ENCODE measurements around the gene TMEM35B.

- TF ChIP-seq, protein P1, sequence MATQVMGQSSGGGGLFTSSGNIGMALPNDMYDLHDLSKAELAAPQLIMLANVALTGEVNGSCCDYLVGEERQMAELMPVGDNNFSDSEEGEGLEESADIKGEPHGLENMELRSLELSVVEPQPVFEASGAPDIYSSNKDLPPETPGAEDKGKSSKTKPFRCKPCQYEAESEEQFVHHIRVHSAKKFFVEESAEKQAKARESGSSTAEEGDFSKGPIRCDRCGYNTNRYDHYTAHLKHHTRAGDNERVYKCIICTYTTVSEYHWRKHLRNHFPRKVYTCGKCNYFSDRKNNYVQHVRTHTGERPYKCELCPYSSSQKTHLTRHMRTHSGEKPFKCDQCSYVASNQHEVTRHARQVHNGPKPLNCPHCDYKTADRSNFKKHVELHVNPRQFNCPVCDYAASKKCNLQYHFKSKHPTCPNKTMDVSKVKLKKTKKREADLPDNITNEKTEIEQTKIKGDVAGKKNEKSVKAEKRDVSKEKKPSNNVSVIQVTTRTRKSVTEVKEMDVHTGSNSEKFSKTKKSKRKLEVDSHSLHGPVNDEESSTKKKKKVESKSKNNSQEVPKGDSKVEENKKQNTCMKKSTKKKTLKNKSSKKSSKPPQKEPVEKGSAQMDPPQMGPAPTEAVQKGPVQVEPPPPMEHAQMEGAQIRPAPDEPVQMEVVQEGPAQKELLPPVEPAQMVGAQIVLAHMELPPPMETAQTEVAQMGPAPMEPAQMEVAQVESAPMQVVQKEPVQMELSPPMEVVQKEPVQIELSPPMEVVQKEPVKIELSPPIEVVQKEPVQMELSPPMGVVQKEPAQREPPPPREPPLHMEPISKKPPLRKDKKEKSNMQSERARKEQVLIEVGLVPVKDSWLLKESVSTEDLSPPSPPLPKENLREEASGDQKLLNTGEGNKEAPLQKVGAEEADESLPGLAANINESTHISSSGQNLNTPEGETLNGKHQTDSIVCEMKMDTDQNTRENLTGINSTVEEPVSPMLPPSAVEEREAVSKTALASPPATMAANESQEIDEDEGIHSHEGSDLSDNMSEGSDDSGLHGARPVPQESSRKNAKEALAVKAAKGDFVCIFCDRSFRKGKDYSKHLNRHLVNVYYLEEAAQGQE (IDR thresholded peaks at IDR 0.05; ENCODE audit: insufficient read depth in 1 of 2, low read depth in 2 of 2, low read length in 1 of 2), result no peak
- TF ChIP-seq TCF7L2 (IDR thresholded peaks at IDR 0.05; ENCODE audit: low read depth, low read length), result no peak
- TF ChIP-seq, protein P2, sequence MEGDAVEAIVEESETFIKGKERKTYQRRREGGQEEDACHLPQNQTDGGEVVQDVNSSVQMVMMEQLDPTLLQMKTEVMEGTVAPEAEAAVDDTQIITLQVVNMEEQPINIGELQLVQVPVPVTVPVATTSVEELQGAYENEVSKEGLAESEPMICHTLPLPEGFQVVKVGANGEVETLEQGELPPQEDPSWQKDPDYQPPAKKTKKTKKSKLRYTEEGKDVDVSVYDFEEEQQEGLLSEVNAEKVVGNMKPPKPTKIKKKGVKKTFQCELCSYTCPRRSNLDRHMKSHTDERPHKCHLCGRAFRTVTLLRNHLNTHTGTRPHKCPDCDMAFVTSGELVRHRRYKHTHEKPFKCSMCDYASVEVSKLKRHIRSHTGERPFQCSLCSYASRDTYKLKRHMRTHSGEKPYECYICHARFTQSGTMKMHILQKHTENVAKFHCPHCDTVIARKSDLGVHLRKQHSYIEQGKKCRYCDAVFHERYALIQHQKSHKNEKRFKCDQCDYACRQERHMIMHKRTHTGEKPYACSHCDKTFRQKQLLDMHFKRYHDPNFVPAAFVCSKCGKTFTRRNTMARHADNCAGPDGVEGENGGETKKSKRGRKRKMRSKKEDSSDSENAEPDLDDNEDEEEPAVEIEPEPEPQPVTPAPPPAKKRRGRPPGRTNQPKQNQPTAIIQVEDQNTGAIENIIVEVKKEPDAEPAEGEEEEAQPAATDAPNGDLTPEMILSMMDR (IDR thresholded peaks at IDR 0.05), result no peak
- no peak for TF ChIP-seq POLR2AphosphoS5 (IDR thresholded peaks at IDR 0.05; ENCODE audit: low read depth, low read length)
Measured at GRCh38 chr1:34994878-34995277, 9.7 kb upstream of the TMEM35B start.
